ENCODE measurements around the gene YPEL3. TPM values are rescaled to one million over a fixed set of nuclear protein-coding genes. Genes with fewer than 3 reads are reported as not detected.

The YPEL3 gene
- total RNA-seq, 1 donor from 2014 or later: 6.8 TPM

- H3K4me3 ChIP-seq: no peak overlapping the region
- H2AFZ ChIP-seq (replicated peaks): no peak overlapping the region
- no peak overlapping the region for H3K4me3 Mint-ChIP-seq
- H3K79me2 ChIP-seq (ENCODE audit: low read depth): peaks cover 48% of the 10 kb centered on the region
- no peak for TF ChIP-seq CTCF (IDR thresholded peaks at IDR 0.05)
- TF ChIP-seq EZH2phosphoT487 (IDR thresholded peaks at IDR 0.05): no peak
- TF ChIP-seq EZH2 (IDR thresholded peaks at IDR 0.05): no peak
- no peaks in the 10 kb centered on the region for H3K9me3 ChIP-seq (ENCODE audit: low read depth)
- H3K27ac ChIP-seq: no peak overlapping the region
- no peaks in the 10 kb centered on the region for H3K9me3 Mint-ChIP-seq
- H3K27ac Mint-ChIP-seq: no peak overlapping the region
- no peak overlapping the region for H3K4me2 ChIP-seq
- peaks cover 22% of the 10 kb centered on the region for H3K36me3 Mint-ChIP-seq
- H3K27me3 ChIP-seq: no peaks in the 10 kb centered on the region
- peaks cover 9% of the 10 kb centered on the region for H3K27me3 Mint-ChIP-seq (ENCODE audit: insufficient read depth, low read depth)
- H3F3A ChIP-seq (ENCODE audit: low read depth): peaks cover 18% of the 10 kb centered on the region
- peaks cover 21% of the 10 kb centered on the region for H3K4me1 Mint-ChIP-seq
- H4K20me1 ChIP-seq (ENCODE audit: low read depth): peaks cover 30% of the 10 kb centered on the region
- no peak overlapping the region for H3K9ac ChIP-seq
- H3K4me1 ChIP-seq: peaks cover 10% of the 10 kb centered on the region
- no peaks in the 10 kb centered on the region for H3K36me3 ChIP-seq
- DNase-seq (ENCODE audit: low spot score): no peak
Measured at GRCh38 chr16:30078744-30079143, 17.3 kb downstream of the YPEL3 start.

- peaks cover 30% of the 10 kb centered on the region for H4K20me1 ChIP-seq (ENCODE audit: low read depth)
- H3K79me2 ChIP-seq (ENCODE audit: low read depth): peaks cover 48% of the 10 kb centered on the region
- H2AFZ ChIP-seq (replicated peaks): no peak overlapping the region
- peaks cover 21% of the 10 kb centered on the region for H3K4me1 Mint-ChIP-seq
- H3F3A ChIP-seq (ENCODE audit: low read depth): peaks cover 27% of the 10 kb centered on the region
- H3K4me3 ChIP-seq: no peak overlapping the region
- H3K9ac ChIP-seq: no peak overlapping the region
- H3K36me3 ChIP-seq: no peaks in the 10 kb centered on the region
- no peak overlapping the region for H3K27ac Mint-ChIP-seq
- peak overlapping the region; percentile 96 for H3K4me3 Mint-ChIP-seq
- H3K4me2 ChIP-seq: no peak overlapping the region
- no peaks in the 10 kb centered on the region for H3K9me3 Mint-ChIP-seq
- DNase-seq (ENCODE audit: low spot score): no peak
- peaks cover 16% of the 10 kb centered on the region for H3K36me3 Mint-ChIP-seq
- TF ChIP-seq CTCF (IDR thresholded peaks at IDR 0.05): no peak
- H3K27ac ChIP-seq: no peak overlapping the region
- H3K9me3 ChIP-seq (ENCODE audit: low read depth): no peaks in the 10 kb centered on the region
- peaks cover 10% of the 10 kb centered on the region for H3K4me1 ChIP-seq
- H3K27me3 ChIP-seq: no peaks in the 10 kb centered on the region
- peaks cover 6% of the 10 kb centered on the region for H3K27me3 Mint-ChIP-seq (ENCODE audit: insufficient read depth, low read depth)
Measured at GRCh38 chr16:30077656-30078055, 18.4 kb downstream of the YPEL3 start.

GRCh38 chr16:30076276-30076791 is 19.7 kb downstream of the YPEL3 start:
- Histone ChIP-seq H4K20me1 (ENCODE audit: low read depth) (peaks cover 34% of the 10 kb centered on the region), H3K27ac (no peak overlapping the region), H3K4me3 (peak overlapping the region; percentile 90), H3K9ac (peak overlapping the region; percentile 92), H3K9me3 (ENCODE audit: low read depth) (no peaks in the 10 kb centered on the region), H3K79me2 (ENCODE audit: low read depth) (peaks cover 48% of the 10 kb centered on the region), H3F3A (ENCODE audit: low read depth) (peaks cover 41% of the 10 kb centered on the region), H3K4me2 (peak overlapping the region; percentile 98), H3K4me1 (peaks cover 10% of the 10 kb centered on the region), H3K27me3 (no peaks in the 10 kb centered on the region), H3K36me3 (no peaks in the 10 kb centered on the region), H2AFZ (replicated peaks) (no peak overlapping the region)
- no peak for DNase-seq (ENCODE audit: low spot score)
- Mint-ChIP-seq H3K27me3 (ENCODE audit: insufficient read depth, low read depth) (peaks cover 3% of the 10 kb centered on the region), H3K4me1 (peaks cover 21% of the 10 kb centered on the region), H3K9me3 (no peaks in the 10 kb centered on the region), H3K36me3 (peaks cover 15% of the 10 kb centered on the region), H3K4me3 (peak overlapping the region; percentile 96), H3K27ac (no peak overlapping the region)
- TF ChIP-seq EZH2 (IDR thresholded peaks at IDR 0.05) (no peak), EZH2phosphoT487 (IDR thresholded peaks at IDR 0.05) (no peak), CTCF (IDR thresholded peaks at IDR 0.05) (no peak)

All from neural progenitor cell (in vitro differentiated cells).